Hematopoietic multipotent progenitor cell treated with erythropoietin and hydrocortisone succinate and interleukin-3 and kit ligand, for 17 days (in vitro differentiated cells): ENCODE results near the gene CLSTN2.

Experiments used
- DNase-seq: peaks from one replicate; pipeline ENCODE4 v3.0.0-alpha.2; 2015; ENCODE audit warnings: low spot score

The CLSTN2 gene

DNA sequence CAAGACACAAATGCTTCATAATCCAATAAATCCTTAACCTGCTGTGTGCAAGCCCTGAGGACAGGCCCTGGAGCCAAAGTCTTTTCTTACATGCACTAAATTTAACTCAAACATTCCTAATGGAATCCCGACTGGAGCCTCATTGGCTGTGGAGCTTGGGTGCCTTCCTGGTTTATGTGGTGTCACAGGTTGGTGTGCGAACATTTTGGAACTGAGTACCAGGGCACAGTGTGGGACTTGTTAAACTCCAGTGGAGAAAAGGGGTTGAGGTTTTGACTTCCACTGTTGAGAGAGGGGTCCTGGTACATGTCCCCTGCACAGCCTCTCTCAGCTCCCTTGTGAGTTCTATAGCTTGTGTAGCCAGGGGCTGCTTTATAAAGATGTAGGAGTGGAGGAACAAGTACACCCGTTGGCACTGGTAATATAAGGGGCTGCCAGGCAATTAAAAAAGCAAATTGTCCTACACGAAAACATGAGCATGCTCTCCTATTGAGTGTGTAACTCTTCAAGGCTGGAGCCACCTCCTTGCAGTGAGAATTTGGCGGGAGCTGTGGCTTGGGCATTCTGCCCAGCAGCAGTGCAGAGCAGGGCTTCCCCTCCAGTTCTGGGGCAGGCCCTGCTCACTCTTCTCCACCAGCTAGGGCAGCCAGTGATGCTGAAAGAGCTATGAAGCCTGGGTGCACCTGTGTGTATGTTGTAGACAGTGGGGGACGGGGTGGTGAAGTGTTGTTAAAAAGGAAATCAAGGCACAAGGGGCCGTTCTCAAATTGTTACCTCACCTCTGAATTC lies 218.1 kb downstream of the CLSTN2 start:
- DNase-seq, result no peak

DNA sequence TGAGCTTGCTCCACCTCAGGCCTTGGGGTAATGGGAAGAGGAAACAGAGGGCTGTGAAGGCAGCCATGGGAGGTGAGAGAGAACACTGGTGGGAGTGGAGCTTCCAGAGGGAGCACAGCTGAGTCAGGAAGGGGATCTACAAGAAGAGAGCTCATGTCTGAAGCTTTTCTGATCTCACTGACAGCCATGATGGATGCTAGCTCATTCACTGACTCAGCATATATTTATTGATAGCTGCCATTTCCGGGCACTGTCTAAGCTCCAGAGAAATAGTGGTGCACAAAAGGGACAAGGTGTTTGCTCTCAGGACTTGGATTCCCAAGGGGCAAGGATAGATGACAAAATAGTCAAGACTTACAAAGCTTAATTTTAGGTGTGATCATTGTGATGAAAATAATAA lies 218.8 kb downstream of the CLSTN2 start:
- no peak for DNase-seq

- DNase-seq, result no peak
These were observed 222.2 kb downstream of the CLSTN2 start for GRCh38 chr3:140157161-140157560.

DNA sequence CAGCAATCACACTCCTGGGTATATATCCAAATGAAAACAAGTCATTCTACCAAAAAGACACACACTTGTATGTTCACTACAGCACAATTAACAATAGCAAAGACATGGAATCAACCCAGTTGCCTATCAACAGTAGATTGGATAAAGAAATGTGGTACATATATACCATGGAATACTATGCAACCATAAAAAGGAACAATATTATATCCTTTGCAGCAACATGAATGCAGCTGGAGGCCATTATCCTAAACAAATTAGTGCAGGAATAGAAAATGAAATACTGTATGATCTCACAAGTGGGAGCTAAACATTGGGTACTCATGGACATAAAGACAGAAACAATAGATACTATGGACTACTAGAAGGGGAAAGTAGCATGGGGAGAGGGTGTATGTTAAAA lies 224.7 kb downstream of the CLSTN2 start:
- no peak for DNase-seq

- no peak for DNase-seq
These were observed 225.6 kb downstream of the CLSTN2 start for GRCh38 chr3:140160553-140160952.

DNA sequence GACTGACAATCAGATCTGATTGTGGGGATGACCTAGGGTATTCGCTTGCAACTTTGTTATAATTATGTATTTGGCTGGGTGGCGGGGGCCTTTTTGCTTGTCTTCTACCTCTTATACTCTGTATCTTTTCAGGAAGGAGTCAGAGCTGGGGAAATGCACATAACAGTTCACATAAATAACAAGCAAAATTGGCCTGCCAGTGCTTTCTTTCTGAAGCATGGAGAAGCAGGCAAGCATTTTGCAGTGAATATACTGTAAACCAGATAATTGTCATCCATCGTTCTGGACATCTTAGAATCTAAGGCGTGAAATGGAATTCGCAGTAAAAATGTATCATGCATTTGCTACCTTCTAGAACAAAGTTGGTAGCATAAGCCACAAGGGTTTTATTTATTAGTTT lies 227.6 kb downstream of the CLSTN2 start:
- no peak for DNase-seq

GRCh38 chr3:140163159-140163763 lies 228.3 kb downstream of the CLSTN2 start:
- DNase-seq, result no peak

DNA sequence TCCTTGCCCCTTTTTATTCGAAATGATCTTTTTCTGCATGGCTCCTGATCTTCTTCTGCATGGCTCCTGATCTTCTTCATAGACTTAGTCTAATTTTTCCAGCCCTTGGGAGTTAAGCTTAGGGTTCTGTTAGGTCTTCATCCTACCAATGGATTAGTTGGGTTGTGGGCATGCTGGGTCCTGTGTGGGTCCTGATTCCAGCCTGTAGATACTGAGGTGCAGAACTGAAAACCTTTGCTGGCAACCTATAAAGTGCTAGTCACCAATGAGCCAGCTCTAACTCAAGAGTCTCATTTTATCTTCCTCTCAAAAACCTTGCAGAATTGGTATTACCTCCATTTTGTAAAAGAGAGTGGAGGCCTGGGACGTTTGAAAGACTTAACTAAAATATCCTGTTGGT lies 229.2 kb downstream of the CLSTN2 start:
- DNase-seq, result no peak

GRCh38 chr3:140164922-140165590 lies 230.1 kb downstream of the CLSTN2 start:
- DNase-seq, result no peak

GRCh38 chr3:140165781-140166180 lies 230.8 kb downstream of the CLSTN2 start:
- DNase-seq, result no peak

- DNase-seq, result no peak
These were observed 232.0 kb downstream of the CLSTN2 start for GRCh38 chr3:140166861-140167599.

DNA sequence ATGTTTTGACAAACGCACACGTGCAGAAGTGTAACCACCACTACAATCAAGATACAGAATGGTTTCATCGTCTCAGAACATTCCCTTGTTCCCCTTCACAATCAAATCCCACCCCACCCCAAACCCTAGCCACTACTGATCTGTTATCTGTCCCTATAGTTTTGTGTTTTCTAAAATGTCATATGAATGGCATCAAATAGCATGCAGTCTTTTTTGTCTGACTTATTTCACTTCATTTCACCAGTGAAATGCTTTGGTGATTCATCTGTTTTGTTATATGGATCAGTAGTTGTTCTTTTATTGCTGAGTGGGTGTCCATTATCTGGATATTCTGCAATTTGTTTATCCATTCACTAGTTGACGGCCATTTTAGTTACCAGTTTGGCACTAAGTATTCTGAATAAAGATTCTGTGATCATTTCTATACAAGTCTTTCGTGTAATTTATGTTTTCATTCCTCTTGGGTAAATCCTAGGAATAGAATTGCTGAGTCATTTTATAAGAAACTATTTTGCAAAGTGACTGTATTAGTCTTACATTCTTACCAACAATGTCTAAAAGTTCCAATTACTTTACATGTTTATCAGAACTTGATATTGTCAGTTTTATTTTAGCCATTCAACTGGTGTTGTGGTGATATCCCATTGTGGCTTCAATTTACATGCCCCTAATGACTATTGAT lies 232.8 kb downstream of the CLSTN2 start:
- no peak for DNase-seq

DNA sequence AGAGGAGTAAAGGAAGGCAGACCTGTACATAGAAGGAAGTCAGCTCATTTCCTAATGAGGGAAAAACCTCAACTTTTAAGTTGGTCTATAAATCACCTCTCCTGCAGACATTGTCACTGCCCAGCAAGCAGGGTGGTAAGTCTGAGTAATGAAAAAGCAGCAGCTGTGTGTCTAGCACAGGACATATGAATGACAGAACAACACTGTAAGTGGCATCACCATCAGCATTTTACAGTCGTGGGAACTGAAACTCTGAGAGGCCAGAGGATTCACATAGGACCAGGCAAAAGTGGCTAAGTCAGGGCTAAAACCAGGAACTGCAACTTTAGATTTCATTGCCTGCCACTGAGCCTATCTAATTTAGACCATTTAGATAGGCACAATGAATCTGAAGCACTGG lies 235.6 kb downstream of the CLSTN2 start:
- no peak for DNase-seq

GRCh38 chr3:140176526-140176925 lies 241.5 kb downstream of the CLSTN2 start:
- no peak for DNase-seq

DNA sequence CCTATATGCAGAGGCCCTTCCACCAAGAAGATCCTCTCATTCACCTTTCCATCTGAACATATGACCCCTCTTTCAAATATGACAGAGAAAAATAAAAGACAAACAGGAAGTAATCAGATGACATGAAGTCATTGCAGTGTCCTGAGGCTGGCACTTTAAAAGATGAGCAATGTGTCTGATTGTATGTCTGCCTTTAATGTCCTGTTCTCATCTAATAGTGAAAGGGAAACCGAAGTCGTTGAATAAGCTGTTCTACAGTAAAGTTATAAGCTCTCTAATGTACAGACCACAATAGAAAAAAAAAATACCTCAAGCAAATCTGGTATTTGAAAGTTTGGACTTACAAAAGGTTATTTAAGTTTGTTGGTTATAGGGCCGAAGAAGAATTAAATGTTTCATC lies 243.0 kb downstream of the CLSTN2 start:
- DNase-seq, result no peak

GRCh38 chr3:140178482-140178881 lies 243.5 kb downstream of the CLSTN2 start:
- DNase-seq, result no peak

- DNase-seq, result no peak
These were observed 245.6 kb downstream of the CLSTN2 start for GRCh38 chr3:140180603-140181002.

- no peak for DNase-seq
These were observed 250.4 kb downstream of the CLSTN2 start for GRCh38 chr3:140185375-140185774.

- DNase-seq, result no peak
These were observed 251.5 kb downstream of the CLSTN2 start for GRCh38 chr3:140186421-140186920.

GRCh38 chr3:140187028-140187427 lies 252.0 kb downstream of the CLSTN2 start:
- DNase-seq, result no peak

GRCh38 chr3:140187656-140188221 lies 252.8 kb downstream of the CLSTN2 start:
- DNase-seq, result no peak
